ENCODE measurements around the gene CHI3L1.

GRCh38 chr1:203187304-203187685 lies 791 bp upstream of the CHI3L1 start:
- TF ChIP-seq CTCF (IDR thresholded peaks at IDR 0.05) (no peak), EZH2 (IDR thresholded peaks at IDR 0.05; ENCODE audit: borderline replicate concordance, insufficient read depth, low read depth, low read length, poor library complexity, severe bottlenecking) (no peak)

All from B cell (primary cell).